Activated T-cell treated with anti-CD3 and anti-CD28 coated beads for 4 hours (primary cell): ENCODE results near the gene PGK1.
"Not testable (repeated sequence)": the region's sequence is repeated elsewhere in the genome, so short reads cannot be mapped to it uniquely, and the experiment has no call there.

ENCODE experiments used
- DNase-seq: peaks from one replicate; pipeline ENCODE4 v3.0.0-alpha.2; 2020

Gene PGK1

DNA sequence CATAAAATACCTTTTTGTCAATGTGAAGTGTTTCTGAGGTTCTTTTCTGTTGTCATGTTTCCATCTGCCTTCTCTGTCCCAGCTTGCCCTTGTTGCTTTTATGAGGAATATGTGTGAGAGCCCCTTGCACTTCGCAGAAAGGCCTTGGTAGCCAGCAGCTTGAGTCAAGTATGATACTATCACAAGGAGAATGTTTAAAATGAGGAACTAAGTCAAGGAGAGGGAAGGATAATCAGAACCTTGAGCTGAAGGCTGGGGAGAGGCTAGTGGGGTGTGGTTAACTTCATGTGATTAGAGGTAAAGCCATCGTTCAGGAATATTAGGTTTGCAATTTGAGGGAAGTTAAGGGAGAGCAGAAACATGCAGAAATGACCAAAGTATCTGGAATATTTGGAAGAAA lies 12.7 kb downstream of the PGK1 start:
- DNase-seq: no peak

DNA sequence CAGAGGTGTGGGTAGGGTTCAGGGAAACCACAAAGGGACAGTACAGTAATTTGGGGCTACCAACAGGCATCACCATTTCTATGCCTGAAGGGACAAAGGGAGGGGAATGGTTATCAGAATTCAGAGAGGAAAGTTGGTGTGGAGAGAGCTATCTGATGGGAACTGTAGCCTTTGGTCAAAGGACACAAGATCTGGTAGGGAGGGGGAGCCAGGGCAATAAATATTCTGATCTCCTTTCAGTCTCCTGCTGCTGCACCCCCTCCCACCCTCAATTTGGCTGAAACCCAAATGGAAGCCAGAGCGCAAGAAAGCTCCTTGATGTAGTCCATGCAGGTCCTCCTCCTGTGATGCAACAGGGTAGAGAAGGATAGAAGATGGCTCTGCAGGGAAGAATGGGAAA lies 14.6 kb downstream of the PGK1 start:
- DNase-seq: no peak

DNA sequence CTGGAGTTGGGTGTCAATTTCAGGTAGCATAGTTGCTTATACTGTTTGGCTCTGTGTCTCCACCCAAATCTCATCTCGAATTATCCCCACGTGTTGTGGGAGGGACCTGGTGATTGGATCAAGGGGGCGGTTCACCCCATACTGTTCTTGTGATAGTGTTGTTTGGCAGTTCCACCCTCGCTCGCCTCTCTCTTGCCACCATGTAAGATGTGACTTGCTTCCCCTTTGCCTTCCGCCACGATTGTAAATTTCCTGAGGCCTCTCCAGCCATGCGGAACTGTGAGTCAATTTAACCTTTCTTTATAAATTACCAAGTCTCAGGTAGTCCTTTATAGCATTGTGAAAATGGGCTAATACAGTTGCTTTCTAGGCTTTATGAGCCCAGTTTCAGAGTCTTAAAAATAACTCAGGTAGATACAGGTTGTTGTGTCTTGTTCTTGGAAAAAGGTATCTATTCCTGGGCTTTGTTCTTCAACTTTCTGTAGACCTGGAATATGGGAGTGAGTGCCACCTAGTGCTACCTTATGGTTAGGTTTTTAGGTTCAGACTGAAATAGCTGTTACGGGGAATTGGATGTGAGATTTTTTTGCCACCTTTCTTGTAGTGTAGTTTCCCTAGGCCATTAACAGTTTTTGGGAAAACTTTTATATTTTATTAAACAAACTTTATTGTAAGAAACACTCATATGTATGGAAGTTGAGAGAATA lies 15.6 kb downstream of the PGK1 start:
- DNase-seq: no peak

- DNase-seq: no peak
Measured at GRCh38 chrX:78123190-78123589, 19.1 kb downstream of the PGK1 start.

DNA sequence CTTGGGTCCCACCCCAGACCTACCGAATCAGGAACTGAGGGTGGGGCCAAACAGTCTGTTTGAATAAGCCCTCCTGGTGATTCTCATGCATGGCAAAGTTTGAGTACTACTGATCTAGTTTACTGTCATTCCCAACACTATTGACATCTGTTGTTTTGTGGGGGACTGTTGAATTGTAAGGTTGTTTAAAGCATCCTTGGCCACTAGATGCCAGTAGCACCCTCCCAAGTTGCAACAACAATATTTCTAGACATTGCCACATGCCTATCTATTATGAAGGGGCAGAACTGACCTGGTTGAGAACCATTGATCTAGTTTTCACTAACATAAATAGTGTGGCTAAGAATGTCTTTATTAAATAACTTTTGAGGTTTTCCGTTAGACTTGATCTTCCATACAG lies 20.3 kb downstream of the PGK1 start:
- no peak for DNase-seq

GRCh38 chrX:78125148-78125547 lies 21.1 kb downstream of the PGK1 start:
- no peak for DNase-seq

- DNase-seq: not testable (repeated sequence)
Measured at GRCh38 chrX:78125781-78126180, 21.7 kb downstream of the PGK1 start.

DNA sequence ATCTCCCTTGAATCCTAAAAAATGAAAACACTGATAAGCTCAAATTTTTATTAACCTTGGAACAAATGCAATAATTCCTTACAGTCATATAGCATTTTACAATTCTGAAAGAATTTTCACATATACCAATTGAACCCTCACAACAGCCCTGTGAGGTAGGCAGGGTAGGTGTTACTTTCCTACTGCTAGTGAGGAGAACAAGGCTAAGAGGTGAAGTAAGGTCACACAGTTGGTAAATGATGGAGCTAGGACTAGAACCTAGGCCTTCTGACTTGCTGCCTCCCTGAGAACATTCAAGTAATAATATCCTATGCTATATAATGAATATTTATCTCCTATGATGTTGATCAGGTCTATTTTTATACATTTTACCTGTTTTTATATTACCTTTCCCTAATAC lies 25.7 kb downstream of the PGK1 start:
- no peak for DNase-seq

- no peak for DNase-seq
Measured at GRCh38 chrX:78130396-78130795, 26.3 kb downstream of the PGK1 start.

DNA sequence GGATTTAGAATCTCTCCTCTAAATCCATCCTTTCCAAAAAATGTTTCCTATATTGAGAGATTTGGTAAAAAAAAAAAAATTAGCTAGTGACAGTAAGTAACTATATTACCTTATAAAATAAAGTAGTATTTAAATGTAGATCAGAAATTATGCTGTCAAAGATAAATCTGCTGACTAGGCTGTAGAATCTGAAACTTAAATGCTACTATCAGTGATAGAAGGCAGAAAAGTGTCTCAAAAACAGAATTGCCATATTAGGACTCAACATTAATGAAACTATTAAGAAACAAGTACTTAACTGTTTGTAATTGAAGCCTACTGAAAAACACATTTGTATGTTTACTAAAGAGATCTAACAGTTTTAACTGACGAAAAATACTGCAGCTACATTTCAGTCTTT lies 27.1 kb downstream of the PGK1 start:
- DNase-seq: no peak

DNA sequence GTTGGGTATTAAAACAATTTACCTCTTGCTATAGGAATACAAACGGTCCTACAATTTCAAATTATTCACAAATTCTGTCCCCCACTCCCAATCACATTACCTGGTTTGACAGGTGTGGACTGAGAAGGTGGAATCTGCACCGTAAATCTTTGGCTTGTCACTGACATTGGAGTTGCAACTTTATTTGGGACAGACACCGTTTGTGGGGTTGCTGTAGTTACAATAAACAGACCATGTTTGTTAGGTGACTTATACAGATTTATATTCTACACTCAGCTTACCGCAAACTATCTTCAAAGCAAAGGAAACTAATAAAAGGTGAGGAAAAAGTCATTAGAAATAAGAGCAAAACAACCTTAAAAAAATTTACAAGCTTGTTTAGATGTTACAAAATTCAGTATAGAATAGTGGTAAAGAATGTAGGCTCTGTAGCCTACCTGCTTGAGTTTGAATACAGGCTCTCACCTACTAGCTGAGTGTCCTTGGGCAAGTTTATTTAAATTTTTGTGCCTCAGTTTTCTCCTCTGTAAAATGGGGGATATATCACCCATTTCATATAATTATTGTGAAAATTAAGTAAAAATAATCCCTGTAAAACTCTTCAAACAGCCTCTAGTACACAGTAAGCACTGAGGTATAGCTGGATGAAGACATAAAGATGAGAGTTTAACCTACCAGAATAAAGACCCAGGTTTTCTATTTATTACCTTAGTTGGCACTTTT lies 29.4 kb downstream of the PGK1 start:
- no peak for DNase-seq

DNA sequence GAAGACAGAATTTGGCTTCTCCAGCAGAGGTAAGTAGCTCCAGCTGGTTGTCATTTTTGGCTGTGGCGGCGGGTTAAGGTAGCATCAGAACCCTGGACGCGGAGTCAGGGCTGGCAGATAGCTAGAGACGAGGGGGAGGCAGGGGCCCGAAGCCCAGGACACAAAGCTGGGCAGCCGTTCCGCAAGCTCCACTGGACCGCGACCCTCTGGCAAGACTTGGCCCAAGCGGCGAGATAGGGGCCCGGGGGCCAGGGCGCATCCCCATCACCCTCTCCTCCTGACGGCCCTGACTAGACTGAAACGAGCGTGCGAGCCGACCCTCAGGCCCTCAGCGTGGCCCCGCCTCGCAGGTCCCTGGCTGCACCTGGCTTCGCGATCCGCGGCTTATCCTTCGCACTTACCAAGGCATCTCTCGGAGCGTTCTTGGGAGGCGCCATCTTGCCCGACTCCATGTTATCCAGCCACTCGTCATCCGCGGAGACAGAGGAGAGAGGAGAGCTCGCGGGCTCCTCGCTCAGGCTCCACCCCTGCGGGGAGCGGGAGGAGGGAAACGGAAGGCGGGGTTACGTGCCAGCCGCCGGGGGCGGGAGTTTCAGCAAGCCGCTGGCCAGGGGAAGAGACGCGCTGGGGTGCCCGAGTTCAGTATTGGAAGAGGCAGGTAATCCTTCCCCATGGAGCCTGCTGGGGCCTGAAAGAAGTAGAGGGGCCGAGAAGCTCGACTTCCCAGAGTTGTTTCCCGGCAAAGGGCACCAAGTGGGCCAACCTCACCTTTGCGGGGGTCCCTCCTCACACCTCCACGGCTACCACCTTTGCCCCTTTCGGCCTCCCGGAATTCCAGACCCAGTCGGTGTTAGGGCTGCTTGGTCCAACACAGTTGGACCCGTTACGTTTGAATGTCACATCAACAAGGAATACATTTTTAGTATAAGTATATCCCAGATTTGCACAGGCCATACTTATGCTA lies 35.4 kb downstream of the PGK1 start, which contains the start of gene TAF9B:
TAF9B (minus strand) TSS at position 491 of the 964 bp plus-strand sequence; CDS start at position 452, 39 bp downstream.
- DNase-seq: peak; percentile 74

- no peak for DNase-seq
Measured at GRCh38 chrX:78140206-78140605, 36.2 kb downstream of the PGK1 start.

DNA sequence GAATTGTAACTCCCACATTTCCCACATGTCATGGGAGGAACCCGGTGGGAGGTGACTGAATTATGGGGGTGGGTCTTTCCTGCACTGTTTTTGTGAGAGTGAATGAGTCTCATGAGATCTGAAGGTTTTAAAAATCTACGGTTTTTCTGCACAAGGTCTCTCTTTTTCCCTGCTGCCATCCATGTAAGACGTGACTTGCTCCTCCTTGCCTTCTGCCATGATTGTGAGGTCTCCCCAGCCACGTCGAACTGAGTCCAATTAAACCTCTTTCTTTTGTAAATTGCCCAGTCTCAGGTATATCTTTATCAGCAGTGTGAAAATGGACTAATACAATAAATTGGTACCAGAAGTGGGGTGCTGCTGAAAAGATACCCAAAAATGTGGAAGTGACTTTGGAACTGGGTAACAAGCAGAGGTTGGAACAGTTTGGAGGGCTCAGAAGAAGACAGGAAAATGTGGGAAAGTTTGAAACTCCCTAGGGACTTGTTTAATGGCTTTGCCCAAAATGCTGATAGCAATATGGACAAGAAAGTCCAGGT lies 43.0 kb downstream of the PGK1 start:
- not testable (repeated sequence) for DNase-seq

DNA sequence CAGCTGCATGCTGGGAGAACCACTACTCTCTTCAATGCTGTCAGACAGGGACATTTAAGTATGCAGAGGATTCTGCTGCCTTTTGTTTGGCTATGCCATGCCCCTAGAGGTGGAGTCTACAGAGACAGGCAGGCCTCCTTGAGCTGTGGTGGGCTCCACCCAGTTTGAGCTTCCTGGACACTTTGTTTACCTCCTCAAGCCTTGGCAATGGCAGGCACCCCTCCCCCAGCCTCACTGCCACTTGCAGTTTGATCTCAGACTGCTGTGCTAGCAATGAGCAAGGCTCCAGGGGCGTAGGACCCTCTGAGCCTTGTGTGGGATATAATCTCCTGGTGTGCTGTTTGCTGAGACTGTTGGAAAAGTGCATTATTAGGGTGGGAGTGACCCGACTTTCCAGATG lies 53.3 kb downstream of the PGK1 start:
- not testable (repeated sequence) for DNase-seq

GRCh38 chrX:78157846-78158245 lies 53.8 kb downstream of the PGK1 start:
- not testable (repeated sequence) for DNase-seq

DNA sequence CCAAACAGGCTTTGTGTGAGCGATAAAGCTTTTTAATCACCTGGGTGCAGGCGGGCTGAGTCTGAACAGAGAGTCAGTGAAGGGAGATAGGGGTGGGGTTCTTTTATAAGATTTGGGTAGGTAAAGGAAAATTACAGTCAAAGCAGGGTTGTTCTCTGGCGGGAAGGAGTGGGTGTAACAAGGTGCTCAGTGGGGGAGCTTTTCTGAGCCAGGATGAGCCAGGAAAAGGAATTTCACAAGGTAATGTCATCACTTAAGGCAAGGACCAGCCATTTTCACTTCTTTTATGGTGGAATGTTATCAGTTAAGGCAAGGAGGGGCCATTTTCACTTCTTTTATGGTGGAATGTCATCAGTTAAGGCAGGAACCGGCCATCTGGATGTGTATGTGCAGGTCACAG lies 56.7 kb downstream of the PGK1 start:
- DNase-seq: not testable (repeated sequence)

DNA sequence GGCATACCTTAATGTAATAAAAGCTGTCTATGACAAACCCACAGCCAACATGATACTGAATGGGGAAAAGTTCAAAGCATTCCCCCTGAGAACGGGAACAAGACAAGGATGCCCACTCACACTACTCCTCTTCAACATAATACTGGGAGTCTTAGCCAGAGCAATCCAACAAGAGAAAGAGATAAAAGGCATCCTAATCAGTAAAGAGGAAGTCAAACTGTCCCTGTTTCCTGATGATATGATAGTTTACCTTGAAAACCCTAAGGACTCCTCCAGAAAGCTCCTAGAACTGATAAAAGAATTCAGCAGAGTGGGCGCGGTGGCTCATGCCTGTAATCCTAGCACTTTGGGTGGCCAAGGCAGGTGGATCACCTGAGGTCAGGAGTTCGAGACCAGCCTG lies 59.1 kb downstream of the PGK1 start:
- not testable (repeated sequence) for DNase-seq

DNA sequence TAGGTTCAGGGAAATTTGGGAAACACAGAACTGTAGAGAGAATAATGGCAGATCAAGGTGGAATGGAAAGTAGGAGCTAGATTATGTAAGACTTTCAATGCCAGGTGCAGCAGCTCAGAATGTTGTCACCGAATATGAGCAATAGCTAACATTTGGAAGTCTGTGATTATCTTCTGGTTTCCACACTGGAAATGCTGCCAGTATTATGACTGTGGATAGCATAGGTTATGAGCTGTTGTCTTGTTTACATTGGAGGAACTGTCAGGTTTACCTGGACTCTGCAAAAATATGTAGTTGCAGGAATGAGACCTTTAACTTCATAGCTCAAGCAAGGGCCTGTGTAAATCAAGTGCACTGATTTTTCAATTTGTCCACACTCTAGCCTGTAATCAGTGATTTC lies 61.4 kb downstream of the PGK1 start:
- no peak for DNase-seq

DNA sequence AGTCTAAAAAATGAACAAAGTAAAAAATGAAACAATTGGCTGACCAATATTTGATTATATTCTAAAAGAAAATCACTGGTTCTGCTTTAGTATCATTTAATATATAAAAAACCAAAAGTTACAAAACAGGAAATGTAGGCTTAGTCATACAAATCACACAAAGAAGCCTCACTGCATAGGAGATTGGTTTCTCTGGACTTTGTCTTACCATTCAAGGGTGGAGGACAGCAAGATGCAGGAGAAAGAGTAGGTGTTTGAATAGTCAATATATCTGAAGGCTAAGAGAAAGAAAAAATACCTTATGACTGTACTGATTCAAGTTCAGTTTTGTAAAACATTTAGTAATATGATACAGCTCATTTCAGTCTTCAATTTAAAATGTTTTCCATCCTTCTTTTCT lies 64.0 kb downstream of the PGK1 start:
- DNase-seq: no peak
